ENCODE data around the gene OR5AU1. TPM values are rescaled to one million over a fixed set of nuclear protein-coding genes. Genes with fewer than 3 reads are reported as not detected.
"Not testable (repeated sequence)": the region's sequence is repeated elsewhere in the genome, so short reads cannot be mapped to it uniquely, and the experiment has no call there.

Gene OR5AU1
- total and polyA plus RNA-seq, 2 of the 13 experiments (the other 11 are each of a cell fraction or from before 2014, with no cell fraction given): not detected

DNA sequence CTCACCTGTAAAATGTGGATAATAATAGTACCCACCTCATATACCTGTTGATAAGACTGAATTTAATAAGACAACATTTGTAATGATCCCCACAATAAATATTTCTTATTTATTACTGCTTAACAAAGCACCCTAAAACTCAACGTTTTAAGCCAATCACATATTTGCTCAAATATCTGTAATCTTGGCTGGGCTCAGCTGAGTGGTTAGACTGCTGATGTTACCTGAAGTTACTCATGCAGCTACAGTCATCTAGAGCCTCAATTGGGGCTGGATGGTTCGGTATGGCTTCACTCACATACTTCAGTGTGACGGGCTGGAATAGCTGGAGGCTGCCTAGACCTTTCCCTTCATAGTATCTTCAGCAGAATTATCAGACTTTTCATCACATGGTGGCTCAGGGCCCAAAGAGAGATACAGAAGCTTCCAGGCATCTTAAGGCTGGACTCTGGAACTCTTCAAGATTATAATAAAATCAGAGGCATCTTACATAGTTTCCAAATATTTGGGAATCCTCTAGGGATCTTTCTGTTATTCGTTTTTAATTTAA is 4.3 kb upstream of the OR5AU1 start:
- Histone ChIP-seq H3K27ac (ENCODE audit: extremely low read length, insufficient read depth, low read length) (no peak overlapping the region), H3K4me2 (ENCODE audit: low read depth, low read length) (no peak overlapping the region), H3K36me3 (replicated peaks in 1 of 2; ENCODE audit: control insufficient read depth in 1 of 2, insufficient read depth in 2 of 2, low read length in 2 of 2) (no peaks in the 10 kb centered on the region), H3K79me2 (ENCODE audit: insufficient read depth, low read length) (no peaks in the 10 kb centered on the region), H3K9ac (ENCODE audit: insufficient read depth, low read depth, low read length) (no peak overlapping the region), H3K4me1 (ENCODE audit: insufficient read depth, low read length) (no peaks in the 10 kb centered on the region), H3K9me3 (ENCODE audit: low read length) (no peaks in the 10 kb centered on the region), H3K27me3 (ENCODE audit: control insufficient read depth in 1 of 2, insufficient read depth in 2 of 2, low read length in 2 of 2) (peaks cover 4 to 22% of the 10 kb centered on the region in 2 experiments; a peak in 4 of 5 replicates), H2AFZ (ENCODE audit: low read length) (no peak overlapping the region), H3K4me3 (replicated peaks in 1 of 3; ENCODE audit: insufficient read depth in 1 of 3, low read depth in 2 of 3, low read length in 3 of 3) (no peak overlapping the region), H4K20me1 (ENCODE audit: insufficient read depth, low read length) (no peaks in the 10 kb centered on the region)
- FAIRE-seq: no peak
- ATAC-seq: no peak
- intact Hi-C loops (cut with micrococcal nuclease; ENCODE audit: unreplicated experiment): no loop called here
- no peak for DNase-seq (ENCODE audit: low spot score)
- BruUV-seq (replicated peaks): no TSS peak
- CTCF ChIA-PET (ENCODE audit: low intra/inter-chr PET ratio, low total read pairs): no interaction called here
- POLR2A ChIA-PET: no interaction called here
- 1% methylated on average over 4 of the region's 4 CpGs for WGBS (ENCODE audit: low lambda C conversion rate)
- in situ Hi-C loops (cut with HindIII; ENCODE audit: extremely low pct_ligation_motif_present, low pct_unique_long_range_greater_than_20kb): no loop called here
- TF ChIP-seq ZNF331 (CRISPR knock-in tag; IDR thresholded peaks at IDR 0.05): peak; percentile 93
- no peak for TF ChIP-seq ZNF333 (CRISPR knock-in tag; IDR thresholded peaks at IDR 0.05; ENCODE audit: borderline replicate concordance)

DNA sequence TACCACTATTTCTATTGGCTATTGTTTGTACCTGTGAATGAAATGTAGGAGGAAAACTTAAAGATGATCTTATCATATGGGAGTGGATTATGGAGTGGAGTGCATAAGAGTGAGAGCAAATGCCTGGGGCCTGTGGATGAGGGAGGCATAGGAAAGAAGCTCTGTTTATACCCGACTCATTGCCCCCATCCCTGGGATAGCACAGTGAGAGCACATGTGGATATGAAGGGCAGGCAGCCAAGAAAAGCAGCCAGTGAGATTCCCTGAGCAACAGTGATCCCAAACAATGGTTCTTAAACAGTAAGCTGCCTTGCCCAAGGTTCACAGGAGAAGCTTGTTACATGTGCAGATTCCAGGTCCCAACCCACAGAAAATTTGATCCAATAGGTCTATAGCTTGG is 2.3 kb upstream of the OR5AU1 start:
- H3K27ac ChIP-seq (ENCODE audit: extremely low read length, insufficient read depth, low read length); H3K4me3 ChIP-seq (replicated peaks in 1 of 3; ENCODE audit: insufficient read depth in 1 of 3, low read depth in 2 of 3, low read length in 3 of 3); ATAC-seq; H3K9me3 ChIP-seq (ENCODE audit: low read length); H3K9ac ChIP-seq (ENCODE audit: insufficient read depth, low read depth, low read length); in situ Hi-C loops (cut with HindIII; ENCODE audit: extremely low pct_ligation_motif_present, low pct_unique_long_range_greater_than_20kb); H4K20me1 ChIP-seq (ENCODE audit: insufficient read depth, low read length); POLR2A ChIA-PET; FAIRE-seq; H2AFZ ChIP-seq (ENCODE audit: low read length); CTCF ChIA-PET (ENCODE audit: low intra/inter-chr PET ratio, low total read pairs); H3K4me2 ChIP-seq (ENCODE audit: low read depth, low read length); DNase-seq (ENCODE audit: low spot score); intact Hi-C loops (cut with micrococcal nuclease; ENCODE audit: unreplicated experiment); H3K79me2 ChIP-seq (ENCODE audit: insufficient read depth, low read length); H3K4me1 ChIP-seq (ENCODE audit: insufficient read depth, low read length); H3K36me3 ChIP-seq (replicated peaks in 1 of 2; ENCODE audit: control insufficient read depth in 1 of 2, insufficient read depth in 2 of 2, low read length in 2 of 2); BruUV-seq (replicated peaks): not testable (repeated sequence)
- 0% methylated on average over 1 of the region's 1 CpG for WGBS (ENCODE audit: low lambda C conversion rate)
- H3K27me3 ChIP-seq (ENCODE audit: control insufficient read depth in 1 of 2, insufficient read depth in 2 of 2, low read length in 2 of 2): peaks cover 2 to 15% of the 10 kb centered on the region in 2 experiments; a peak in 3 of 5 replicates
